Stimulated activated naive CD4-positive, alpha-beta T cell (primary cell): ENCODE results near the gene GPR152.
"Not testable (repeated sequence)": the region's sequence is repeated elsewhere in the genome, so short reads cannot be mapped to it uniquely, and the experiment has no call there.

ENCODE experiments used
- DNase-seq, 6 experiments: peaks; one replicate each; lab custom pipeline; 2025; lab: John Stamatoyannopoulos, UW

Gene GPR152

GRCh38 chr11:67466367-67466766 lies 13.8 kb upstream of the GPR152 start:
- no peak for DNase-seq

- DNase-seq: not testable (repeated sequence)
Measured at GRCh38 chr11:67465530-67465929, 13.0 kb upstream of the GPR152 start.

- no peak for DNase-seq
Measured at GRCh38 chr11:67465189-67465510, 12.6 kb upstream of the GPR152 start.

- peak; percentile 86 to 92 (median 90) for DNase-seq
Measured at GRCh38 chr11:67464411-67465188, 12.1 kb upstream of the GPR152 start.

GRCh38 chr11:67463680-67464410 lies 11.3 kb upstream of the GPR152 start:
- no peak for DNase-seq

GRCh38 chr11:67463186-67463585 lies 10.7 kb upstream of the GPR152 start:
- DNase-seq: no peak

- DNase-seq: no peak
Measured at GRCh38 chr11:67458266-67458665, 5.7 kb upstream of the GPR152 start.

- no peak for DNase-seq
Measured at GRCh38 chr11:67457453-67457852, 4.9 kb upstream of the GPR152 start.

GRCh38 chr11:67456068-67456705 lies 3.7 kb upstream of the GPR152 start:
- DNase-seq: no peak

GRCh38 chr11:67455054-67455453 lies 2.5 kb upstream of the GPR152 start, which contains the start of gene CABP4:
Gene CABP4 (plus strand): TSS chr11:67455354. CDS start chr11:67455424, 70 bp downstream.
- no peak for DNase-seq

GRCh38 chr11:67453816-67454732 lies 1.5 kb upstream of the GPR152 start:
- no peak for DNase-seq

GRCh38 chr11:67451658-67451976 lies 912 bp downstream of the GPR152 start:
- no peak for DNase-seq

- no peak for DNase-seq
Measured at GRCh38 chr11:67450796-67451657, 1.5 kb downstream of the GPR152 start.

- DNase-seq: no peak
Measured at GRCh38 chr11:67449116-67449844, 3.2 kb downstream of the GPR152 start.

- DNase-seq: no peak
Measured at GRCh38 chr11:67448220-67448609, 4.3 kb downstream of the GPR152 start.

GRCh38 chr11:67445515-67445914 lies 7.0 kb downstream of the GPR152 start:
- no peak for DNase-seq

- DNase-seq: peak in 1 of 6 experiments; percentile 26
Measured at GRCh38 chr11:67442504-67443404, 9.8 kb downstream of the GPR152 start.

GRCh38 chr11:67441731-67442351 lies 10.7 kb downstream of the GPR152 start:
- peak in 5 of 6 experiments; percentile 8 to 52 (median 24) for DNase-seq

GRCh38 chr11:67441098-67441563 lies 11.4 kb downstream of the GPR152 start:
- peak in 2 of 6 experiments; percentile 16 to 19 for DNase-seq
